Activated T-cell treated with anti-CD3 and anti-CD28 coated beads, Interleukin-2, amount 50 U/mL, for 24 hours (primary cell): Measurements from ENCODE around the gene TUFT1.

Experiments used
- DNase-seq: peaks from one replicate; pipeline ENCODE4 v3.0.0-alpha.2; 2020
- H3K27ac Mint-ChIP-seq: 2 replicates; pipeline ENCODE4 v1.8.0; 2020; ENCODE audit warnings: mild to moderate bottlenecking, mixed read lengths
- H3K27me3 Mint-ChIP-seq: 2 replicates; pipeline ENCODE4 v1.8.0; 2020; ENCODE audit warnings: mixed read lengths
- H3K36me3 Mint-ChIP-seq: 2 replicates; pipeline ENCODE4 v1.8.0; 2020; ENCODE audit warnings: low read depth, mixed read lengths
- H3K4me1 Mint-ChIP-seq: 2 replicates; pipeline ENCODE4 v1.8.0; 2020; ENCODE audit warnings: low read depth, mixed read lengths
- H3K4me3 Mint-ChIP-seq: 2 replicates; pipeline ENCODE4 v1.8.0; 2020; ENCODE audit warnings: mild to moderate bottlenecking, moderate library complexity, mixed read lengths
- H3K9me3 Mint-ChIP-seq: 2 replicates; pipeline ENCODE4 v1.8.0; 2020; ENCODE audit warnings: mixed read lengths

Gene TUFT1

GRCh38 chr1:151540021-151540981 is at the start of gene TUFT1:
TUFT1 (plus strand) TSS chr1:151540309; CDS start chr1:151540367, 58 bp downstream.
- H3K36me3 Mint-ChIP-seq = peaks cover 5% of the 10 kb centered on the region
- peak; percentile 95 for DNase-seq
- H3K4me3 Mint-ChIP-seq = peak within 1 kb of the TSS; percentile 90
- peak within 1 kb of the TSS; percentile 66 for H3K27ac Mint-ChIP-seq
- no peaks in the 10 kb centered on the region for H3K9me3 Mint-ChIP-seq
- H3K4me1 Mint-ChIP-seq = peaks cover 25% of the 10 kb centered on the region
- peaks cover 12% of the 10 kb centered on the region for H3K27me3 Mint-ChIP-seq

- no peaks in the 10 kb centered on the region for H3K36me3 Mint-ChIP-seq
- no peak overlapping the region for H3K27ac Mint-ChIP-seq
- no peak for DNase-seq
- H3K27me3 Mint-ChIP-seq = no peaks in the 10 kb centered on the region
- H3K9me3 Mint-ChIP-seq = no peaks in the 10 kb centered on the region
- peaks cover 12% of the 10 kb centered on the region for H3K4me1 Mint-ChIP-seq
- H3K4me3 Mint-ChIP-seq = no peak overlapping the region
Observed at GRCh38 chr1:151491641-151492040, 48.5 kb upstream of the TUFT1 start.

GRCh38 chr1:151492120-151492519 is 48.0 kb upstream of the TUFT1 start:
- peaks cover 12% of the 10 kb centered on the region for H3K4me1 Mint-ChIP-seq
- H3K4me3 Mint-ChIP-seq = no peak overlapping the region

GRCh38 chr1:151493042-151493441 is 47.1 kb upstream of the TUFT1 start:
- no peaks in the 10 kb centered on the region for H3K27me3 Mint-ChIP-seq
- DNase-seq = no peak
- H3K4me3 Mint-ChIP-seq = no peak overlapping the region
- H3K4me1 Mint-ChIP-seq = peaks cover 12% of the 10 kb centered on the region
- H3K36me3 Mint-ChIP-seq = no peaks in the 10 kb centered on the region
- no peak overlapping the region for H3K27ac Mint-ChIP-seq
- H3K9me3 Mint-ChIP-seq = no peaks in the 10 kb centered on the region

More at GRCh38 chr1:151492120-151492519, 48.0 kb upstream of the TUFT1 start:
- no peak for DNase-seq
- Mint-ChIP-seq H3K27ac (no peak overlapping the region), H3K27me3 (no peaks in the 10 kb centered on the region), H3K9me3 (no peaks in the 10 kb centered on the region), H3K36me3 (no peaks in the 10 kb centered on the region)

- Mint-ChIP-seq H3K27me3 (no peaks in the 10 kb centered on the region), H3K4me3 (no peak overlapping the region), H3K9me3 (no peaks in the 10 kb centered on the region), H3K4me1 (peaks cover 12% of the 10 kb centered on the region), H3K36me3 (no peaks in the 10 kb centered on the region), H3K27ac (no peak overlapping the region)
- no peak for DNase-seq
Observed at GRCh38 chr1:151494741-151495281, 45.3 kb upstream of the TUFT1 start.

- Mint-ChIP-seq H3K4me3 (no peak overlapping the region), H3K4me1 (peaks cover 12% of the 10 kb centered on the region), H3K36me3 (no peaks in the 10 kb centered on the region), H3K27ac (no peak overlapping the region), H3K9me3 (no peaks in the 10 kb centered on the region), H3K27me3 (no peaks in the 10 kb centered on the region)
- no peak for DNase-seq
Observed at GRCh38 chr1:151495316-151495715, 44.8 kb upstream of the TUFT1 start.

- Mint-ChIP-seq H3K27me3 (no peaks in the 10 kb centered on the region), H3K4me1 (peaks cover 12% of the 10 kb centered on the region), H3K4me3 (no peak overlapping the region), H3K9me3 (no peaks in the 10 kb centered on the region), H3K27ac (no peak overlapping the region), H3K36me3 (no peaks in the 10 kb centered on the region)
- no peak for DNase-seq
Observed at GRCh38 chr1:151499365-151499764, 40.7 kb upstream of the TUFT1 start.

GRCh38 chr1:151499930-151500329 is 40.2 kb upstream of the TUFT1 start:
- H3K27ac Mint-ChIP-seq = no peak overlapping the region
- no peaks in the 10 kb centered on the region for H3K9me3 Mint-ChIP-seq
- no peaks in the 10 kb centered on the region for H3K27me3 Mint-ChIP-seq
- no peak for DNase-seq
- H3K4me1 Mint-ChIP-seq = peaks cover 8% of the 10 kb centered on the region
- H3K4me3 Mint-ChIP-seq = no peak overlapping the region
- no peaks in the 10 kb centered on the region for H3K36me3 Mint-ChIP-seq

- Mint-ChIP-seq H3K9me3 (no peaks in the 10 kb centered on the region), H3K4me3 (no peak overlapping the region), H3K4me1 (no peaks in the 10 kb centered on the region), H3K27me3 (no peaks in the 10 kb centered on the region), H3K27ac (no peak overlapping the region), H3K36me3 (no peaks in the 10 kb centered on the region)
- no peak for DNase-seq
Observed at GRCh38 chr1:151501474-151501873, 38.6 kb upstream of the TUFT1 start.

GRCh38 chr1:151502035-151502700 is 37.9 kb upstream of the TUFT1 start:
- Mint-ChIP-seq H3K9me3 (no peaks in the 10 kb centered on the region), H3K36me3 (no peaks in the 10 kb centered on the region), H3K27me3 (no peaks in the 10 kb centered on the region), H3K4me1 (no peaks in the 10 kb centered on the region), H3K27ac (no peak overlapping the region), H3K4me3 (no peak overlapping the region)
- no peak for DNase-seq

GRCh38 chr1:151502859-151503780 is 37.0 kb upstream of the TUFT1 start:
- no peaks in the 10 kb centered on the region for H3K9me3 Mint-ChIP-seq
- H3K36me3 Mint-ChIP-seq = no peaks in the 10 kb centered on the region
- no peaks in the 10 kb centered on the region for H3K27me3 Mint-ChIP-seq
- no peak overlapping the region for H3K27ac Mint-ChIP-seq
- H3K4me1 Mint-ChIP-seq = no peaks in the 10 kb centered on the region
- DNase-seq = no peak
- no peak overlapping the region for H3K4me3 Mint-ChIP-seq

GRCh38 chr1:151504252-151504651 is 35.9 kb upstream of the TUFT1 start:
- no peaks in the 10 kb centered on the region for H3K36me3 Mint-ChIP-seq
- H3K9me3 Mint-ChIP-seq = no peaks in the 10 kb centered on the region
- H3K27me3 Mint-ChIP-seq = no peaks in the 10 kb centered on the region
- no peak overlapping the region for H3K27ac Mint-ChIP-seq
- H3K4me1 Mint-ChIP-seq = no peaks in the 10 kb centered on the region
- DNase-seq = no peak
- H3K4me3 Mint-ChIP-seq = no peak overlapping the region

- Mint-ChIP-seq H3K27me3 (no peaks in the 10 kb centered on the region), H3K4me1 (no peaks in the 10 kb centered on the region), H3K36me3 (no peaks in the 10 kb centered on the region), H3K27ac (no peak overlapping the region), H3K9me3 (no peaks in the 10 kb centered on the region), H3K4me3 (no peak overlapping the region)
- DNase-seq = no peak
Observed at GRCh38 chr1:151504759-151505158, 35.4 kb upstream of the TUFT1 start.

- Mint-ChIP-seq H3K27me3 (no peaks in the 10 kb centered on the region), H3K36me3 (no peaks in the 10 kb centered on the region), H3K4me1 (peaks cover 24% of the 10 kb centered on the region), H3K4me3 (no peak overlapping the region), H3K9me3 (no peaks in the 10 kb centered on the region), H3K27ac (no peak overlapping the region)
- no peak for DNase-seq
Observed at GRCh38 chr1:151508833-151509232, 31.3 kb upstream of the TUFT1 start.
